OCI-LY3 (cell line): ENCODE data around the gene BLID.

Experiments
- H2AFZ ChIP-seq: fragments of 200-600, 300-600 bp; shearing (Covaris generic); 2 replicates; pipeline ENCODE4 v1.6.0; 2014; ENCODE audit warnings: antibody characterized with exemption, low read depth, low read length
- H3K27ac ChIP-seq: fragments of 200-600, 300-600 bp; sonication (generic); 2 replicates; pipeline ENCODE4 v1.5.1; 2014; ENCODE audit warnings: mild to moderate bottlenecking, low read length, moderate library complexity, mixed read lengths
- H3K27me3 ChIP-seq: fragments of 200-600, 300-600 bp; sonication (generic); 2 replicates; pipeline ENCODE4 v1.6.1; 2014; ENCODE audit warnings: low read depth, low read length, mixed read lengths
- H3K36me3 ChIP-seq: fragments of 200-600, 300-600 bp; sonication (generic); replicated peaks from 2 replicates; pipeline ENCODE3; 2014; ENCODE audit warnings: low read depth, low read length, mixed read lengths
- H3K4me1 ChIP-seq: fragments of 300-600, 200-600 bp; sonication (generic); 2 replicates; pipeline ENCODE4 v1.6.1; 2014; ENCODE audit warnings: low read length, mixed read lengths
- H3K4me2 ChIP-seq: fragments of 200-600, 300-600 bp; sonication (generic); 2 replicates; pipeline ENCODE4 v1.6.1; 2014; ENCODE audit warnings: low read length, mixed read lengths
- H3K4me3 ChIP-seq: fragments of 300-600, 200-600 bp; sonication (generic); 2 replicates; pipeline ENCODE4 v1.5.1; 2014; ENCODE audit warnings: antibody characterized with exemption, mild to moderate bottlenecking, low read length, moderate library complexity
- H3K79me2 ChIP-seq: fragments of 300-600, 200-600 bp; shearing (Covaris generic); 2 replicates; pipeline ENCODE4 v1.6.1; 2014; ENCODE audit warnings: mild to moderate bottlenecking, low read length, mixed read lengths
- H3K9ac ChIP-seq: fragments of 300-600, 200-600 bp; shearing (Covaris generic); 2 replicates; pipeline ENCODE4 v1.6.0; 2014; ENCODE audit warnings: mild to moderate bottlenecking, low read length, moderate library complexity
- H3K9me3 ChIP-seq: fragments of 200-600, 300-600 bp; shearing (Covaris generic); 2 replicates; pipeline ENCODE4 v1.6.1; 2014; ENCODE audit warnings: low read length, mixed read lengths; ENCODE audit not compliant: insufficient read depth
- H4K20me1 ChIP-seq: fragments of 200-600, 300-600 bp; sonication (generic); 2 replicates; pipeline ENCODE4 v1.6.1; 2016; ENCODE audit warnings: low read length, mixed read lengths; ENCODE audit not compliant: insufficient read depth
- EZH2phosphoT487 ChIP-seq: fragments of 200-600 bp; shearing (Covaris generic); IDR thresholded peaks from 2 replicates; pipeline ENCODE4 v1.6.1; 2018; ENCODE audit warnings: antibody characterized with exemption, mixed run types, low read depth
- TF ChIP-seq, protein P1 (sequence below): fragments of 200-600, 300-600 bp; sonication (generic); IDR thresholded peaks from 2 replicates; pipeline ENCODE4 v1.5.1; 2014; ENCODE audit warnings: antibody characterized with exemption, low read length, low read depth

The BLID gene

DNA sequence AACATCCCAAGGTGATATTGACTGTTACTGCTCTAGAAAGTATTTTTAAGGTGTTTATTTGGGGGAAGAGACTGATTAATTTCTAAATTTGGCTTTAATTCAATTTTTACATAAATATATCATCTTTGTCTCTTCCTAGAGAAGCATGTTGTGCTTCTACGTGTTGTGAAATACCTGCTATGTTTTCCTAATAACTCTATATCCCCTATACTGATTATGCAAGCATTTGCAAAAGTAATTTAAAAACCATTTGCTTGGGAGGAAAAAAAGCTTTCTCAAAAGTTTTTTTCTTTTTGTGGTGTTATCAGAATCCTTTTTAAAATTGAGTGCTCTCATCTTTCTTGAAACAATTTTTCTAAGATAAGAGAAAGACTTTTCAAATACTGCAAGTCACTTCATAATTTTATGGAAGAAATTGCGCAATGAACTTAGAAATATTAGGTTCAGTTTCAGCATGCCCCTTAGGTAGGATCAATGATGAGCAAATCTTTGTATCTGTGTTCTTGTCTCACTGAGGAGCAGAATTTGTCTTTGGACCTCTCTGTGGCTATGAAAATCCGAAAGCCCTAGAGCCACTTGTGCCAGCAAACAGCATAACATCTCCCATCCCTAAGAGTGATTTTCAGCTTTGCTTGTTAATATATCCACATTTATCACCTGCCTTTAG, 7.4 kb upstream of the BLID start:
- Histone ChIP-seq H3K27me3 (no peaks in the 10 kb centered on the region), H3K4me2 (no peak overlapping the region), H3K36me3 (no peaks in the 10 kb centered on the region), H3K9ac (no peak overlapping the region), H2AFZ (no peak overlapping the region), H4K20me1 (no peaks in the 10 kb centered on the region), H3K79me2 (no peaks in the 10 kb centered on the region), H3K4me1 (peaks cover 21% of the 10 kb centered on the region), H3K4me3 (no peak overlapping the region), H3K27ac (no peak overlapping the region), H3K9me3 (no peaks in the 10 kb centered on the region)
- TF ChIP-seq EZH2phosphoT487 = no peak
- TF ChIP-seq, protein P1, sequence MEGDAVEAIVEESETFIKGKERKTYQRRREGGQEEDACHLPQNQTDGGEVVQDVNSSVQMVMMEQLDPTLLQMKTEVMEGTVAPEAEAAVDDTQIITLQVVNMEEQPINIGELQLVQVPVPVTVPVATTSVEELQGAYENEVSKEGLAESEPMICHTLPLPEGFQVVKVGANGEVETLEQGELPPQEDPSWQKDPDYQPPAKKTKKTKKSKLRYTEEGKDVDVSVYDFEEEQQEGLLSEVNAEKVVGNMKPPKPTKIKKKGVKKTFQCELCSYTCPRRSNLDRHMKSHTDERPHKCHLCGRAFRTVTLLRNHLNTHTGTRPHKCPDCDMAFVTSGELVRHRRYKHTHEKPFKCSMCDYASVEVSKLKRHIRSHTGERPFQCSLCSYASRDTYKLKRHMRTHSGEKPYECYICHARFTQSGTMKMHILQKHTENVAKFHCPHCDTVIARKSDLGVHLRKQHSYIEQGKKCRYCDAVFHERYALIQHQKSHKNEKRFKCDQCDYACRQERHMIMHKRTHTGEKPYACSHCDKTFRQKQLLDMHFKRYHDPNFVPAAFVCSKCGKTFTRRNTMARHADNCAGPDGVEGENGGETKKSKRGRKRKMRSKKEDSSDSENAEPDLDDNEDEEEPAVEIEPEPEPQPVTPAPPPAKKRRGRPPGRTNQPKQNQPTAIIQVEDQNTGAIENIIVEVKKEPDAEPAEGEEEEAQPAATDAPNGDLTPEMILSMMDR = no peak

DNA sequence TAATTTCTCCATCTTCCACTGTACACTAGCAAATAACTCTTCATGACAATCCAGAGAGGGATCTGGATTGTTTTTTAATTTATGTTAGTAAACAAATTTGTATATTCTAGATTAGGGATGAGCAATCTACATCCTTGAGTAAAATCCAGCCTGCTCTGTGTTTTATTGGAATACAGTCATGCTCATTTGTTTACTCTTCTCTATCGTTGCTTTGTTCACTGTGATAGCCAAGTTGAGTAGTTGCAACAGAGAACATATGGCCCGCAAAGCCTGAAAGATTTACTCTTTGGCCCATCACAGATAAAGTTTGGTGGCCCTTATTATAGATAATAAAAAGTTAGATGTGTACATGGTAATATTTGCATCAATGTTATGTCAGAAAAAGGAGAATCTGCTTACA, 6.2 kb upstream of the BLID start:
- H3K27ac ChIP-seq = no peak overlapping the region

DNA sequence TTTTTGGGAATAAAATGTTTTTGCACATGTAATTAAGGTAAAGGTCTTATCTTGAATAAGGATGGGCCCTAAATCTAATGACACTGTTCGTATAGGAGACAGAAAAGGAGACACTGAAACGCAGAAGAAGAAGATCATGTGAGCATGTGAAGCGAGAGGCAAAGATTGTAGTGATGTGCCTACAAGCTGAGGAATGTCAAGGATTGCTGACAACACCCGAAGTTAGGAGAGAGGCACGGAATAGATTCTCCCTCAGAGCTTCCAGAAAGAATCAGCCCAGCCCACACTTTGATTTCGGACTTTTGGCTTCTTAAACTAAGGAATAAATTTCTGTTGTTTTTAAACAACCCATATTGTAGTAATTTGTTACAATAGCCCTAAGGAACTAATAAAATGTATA, 4.1 kb upstream of the BLID start:
- Histone ChIP-seq H3K79me2 (no peaks in the 10 kb centered on the region), H3K9ac (no peak overlapping the region), H3K4me3 (no peak overlapping the region), H3K4me1 (no peaks in the 10 kb centered on the region), H3K36me3 (no peaks in the 10 kb centered on the region), H3K4me2 (no peak overlapping the region), H3K27me3 (no peaks in the 10 kb centered on the region), H4K20me1 (no peaks in the 10 kb centered on the region), H3K27ac (no peak overlapping the region), H2AFZ (no peak overlapping the region), H3K9me3 (no peaks in the 10 kb centered on the region)
- TF ChIP-seq, protein P1 = no peak
- no peak for TF ChIP-seq EZH2phosphoT487

More for the DNA sequence above, 6.2 kb upstream of the BLID start:
- no peaks in the 10 kb centered on the region for H3K36me3 ChIP-seq
- H3K9ac ChIP-seq = no peak overlapping the region
- H3K79me2 ChIP-seq = no peaks in the 10 kb centered on the region
- TF ChIP-seq, protein P1 = no peak
- TF ChIP-seq EZH2phosphoT487 = no peak
- no peaks in the 10 kb centered on the region for H3K9me3 ChIP-seq
- no peak overlapping the region for H2AFZ ChIP-seq
- no peak overlapping the region for H3K4me3 ChIP-seq
- H3K27me3 ChIP-seq = no peaks in the 10 kb centered on the region
- no peaks in the 10 kb centered on the region for H4K20me1 ChIP-seq
- H3K4me2 ChIP-seq = no peak overlapping the region
- peaks cover 20% of the 10 kb centered on the region for H3K4me1 ChIP-seq

DNA sequence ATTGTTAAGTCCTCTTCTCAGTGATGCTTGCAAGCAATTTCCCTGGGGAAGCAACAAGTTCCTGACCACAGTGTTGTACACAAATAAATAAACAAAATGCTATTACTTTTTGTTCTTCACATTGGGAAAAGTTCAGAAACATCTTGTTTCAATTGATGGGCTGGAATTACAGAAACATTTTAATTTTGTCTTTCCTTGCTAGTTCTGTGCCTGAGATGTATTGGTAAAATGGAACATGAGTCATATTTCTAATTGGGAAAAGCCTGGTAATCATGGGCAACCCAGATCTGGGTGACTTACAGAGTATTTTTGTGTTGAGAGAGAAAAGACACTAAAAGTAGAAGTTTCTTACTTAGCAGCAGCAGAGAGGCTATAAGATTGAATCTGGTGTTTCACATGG, 576 bp upstream of the BLID start:
- no peaks in the 10 kb centered on the region for H3K27me3 ChIP-seq
- TF ChIP-seq, protein P1 = no peak
- no peak for TF ChIP-seq EZH2phosphoT487
- no peaks in the 10 kb centered on the region for H3K9me3 ChIP-seq
- H3K27ac ChIP-seq = no peak overlapping the region
- no peaks in the 10 kb centered on the region for H4K20me1 ChIP-seq
- H3K36me3 ChIP-seq = no peaks in the 10 kb centered on the region
- no peak overlapping the region for H3K9ac ChIP-seq
- H3K4me2 ChIP-seq = no peak overlapping the region
- no peak overlapping the region for H2AFZ ChIP-seq
- no peaks in the 10 kb centered on the region for H3K79me2 ChIP-seq
- H3K4me1 ChIP-seq = peaks cover 23% of the 10 kb centered on the region
- no peak overlapping the region for H3K4me3 ChIP-seq
